GM21381 (cell line): ENCODE data around the gene RHOG.
"Not testable (repeated sequence)": the region's sequence is repeated elsewhere in the genome, so short reads cannot be mapped to it uniquely, and the experiment has no call there.

ENCODE experiments used
- ATAC-seq: cut with Tn5 transposase; IDR thresholded peaks from one replicate; pipeline ENCODE4 v1.9.1; 2021; ENCODE audit warnings: mild to moderate bottlenecking, moderate library complexity; ENCODE audit not compliant: unreplicated experiment

Gene RHOG

GRCh38 chr11:3810951-3811350, 29.8 kb downstream of the RHOG start:
- no peak for ATAC-seq

- no peak for ATAC-seq
Observed at GRCh38 chr11:3810446-3810845, 30.3 kb downstream of the RHOG start.

GRCh38 chr11:3809624-3809928, 31.2 kb downstream of the RHOG start:
- no peak for ATAC-seq

GRCh38 chr11:3808861-3809623, 31.7 kb downstream of the RHOG start:
- ATAC-seq, result peak; percentile 72

GRCh38 chr11:3807909-3808860, 32.6 kb downstream of the RHOG start, which contains the start of gene PGAP2:
PGAP2 (plus strand) TSS chr11:3808560; CDS start chr11:3811260, 2,700 bp downstream.
- peak; percentile 72 for ATAC-seq

GRCh38 chr11:3803726-3804495, 36.8 kb downstream of the RHOG start:
- no peak for ATAC-seq

- ATAC-seq, result no peak
Observed at GRCh38 chr11:3802011-3802790, 38.6 kb downstream of the RHOG start.

- no peak for ATAC-seq
Observed at GRCh38 chr11:3799873-3800272, 40.9 kb downstream of the RHOG start.

- no peak for ATAC-seq
Observed at GRCh38 chr11:3799143-3799542, 41.6 kb downstream of the RHOG start.

- ATAC-seq, result peak; percentile 92
Observed at GRCh38 chr11:3797329-3798090, 43.2 kb downstream of the RHOG start, which contains the start of gene NUP98. NUP98 (minus strand) TSS chr11:3797554; CDS start chr11:3782117, 15,437 bp downstream.

- ATAC-seq, result peak; percentile 26
Observed at GRCh38 chr11:3796801-3797328, 43.9 kb downstream of the RHOG start.

- ATAC-seq, result no peak
Observed at GRCh38 chr11:3796346-3796745, 44.4 kb downstream of the RHOG start.

GRCh38 chr11:3796002-3796311, 44.8 kb downstream of the RHOG start:
- no peak for ATAC-seq

GRCh38 chr11:3795131-3796001, 45.4 kb downstream of the RHOG start:
- no peak for ATAC-seq

GRCh38 chr11:3794387-3794786, 46.4 kb downstream of the RHOG start:
- ATAC-seq, result not testable (repeated sequence)

GRCh38 chr11:3786781-3787428, 53.9 kb downstream of the RHOG start:
- ATAC-seq, result no peak

- ATAC-seq, result no peak
Observed at GRCh38 chr11:3783611-3784010, 57.1 kb downstream of the RHOG start.

- ATAC-seq, result no peak
Observed at GRCh38 chr11:3782963-3783362, 57.8 kb downstream of the RHOG start.
